OCI-LY7 (cell line): Measurements from ENCODE around the gene SPATA24. TPM values are rescaled to one million over a fixed set of nuclear protein-coding genes. Genes with fewer than 3 reads are reported as not detected.

Source experiments
- BruUV-seq: library from RNA; stranded (reverse); fragments of 400-500 nt; replicated peaks from 2 replicates; lab custom pipeline; 2021; lab: Mats Ljungman, UMichigan
- CTCF ChIA-PET: fragments of 300-600 bp; sonication (Branson Sonifier 250); formaldehyde crosslinking; loops from one replicate; lab custom pipeline; 2022; ENCODE audit warnings: antibody characterized with exemption; ENCODE audit not compliant: unreplicated experiment; lab: Charles Lee
- POLR2A ChIA-PET: fragments of 300-600 bp; sonication (Branson Sonifier 250); formaldehyde crosslinking; loops from one replicate; lab custom pipeline; 2022; ENCODE audit warnings: antibody characterized with exemption; lab: Charles Lee
- DNase-seq: peaks from one replicate; pipeline ENCODE4 v3.0.0-alpha.2; 2015; ENCODE audit warnings: low spot score
- H2AFZ ChIP-seq: fragments of 200-600 bp; sonication (generic), shearing (Covaris generic); 2 replicates; pipeline ENCODE4 v1.6.1; 2014; ENCODE audit warnings: mild to moderate bottlenecking, antibody characterized with exemption, low read length, moderate library complexity
- H3K27ac ChIP-seq: fragments of 200-600 bp; sonication (generic); 2 replicates; pipeline ENCODE4 v1.5.1; 2014; ENCODE audit warnings: mixed run types, low read depth, mild to moderate bottlenecking, moderate library complexity, low read length, inconsistent platforms; ENCODE audit not compliant: poor library complexity, severe bottlenecking
- H3K36me3 ChIP-seq: fragments of 200-600 bp; sonication (generic); 2 replicates; pipeline ENCODE4 v1.6.1; 2014; ENCODE audit warnings: mild to moderate bottlenecking, antibody characterized with exemption, low read length, moderate library complexity, mixed read lengths; ENCODE audit not compliant: insufficient read depth
- H3K4me1 ChIP-seq: fragments of 200-600 bp; sonication (generic); 2 replicates; pipeline ENCODE4 v1.5.1; 2014; ENCODE audit warnings: mild to moderate bottlenecking, low read length; ENCODE audit not compliant: insufficient read depth, poor library complexity, severe bottlenecking
- H3K4me2 ChIP-seq: fragments of 200-600 bp; sonication (generic); 2 replicates; pipeline ENCODE4 v1.6.1; 2014; ENCODE audit warnings: mild to moderate bottlenecking, low read length
- H3K4me3 ChIP-seq: fragments of 200-600 bp; sonication (generic); 2 replicates; pipeline ENCODE4 v1.5.1; 2014; ENCODE audit warnings: mild to moderate bottlenecking, low read depth, low read length; ENCODE audit not compliant: poor library complexity, severe bottlenecking
- H3K79me2 ChIP-seq: fragments of 200-600 bp; sonication (generic); 2 replicates; pipeline ENCODE4 v1.6.1; 2016; ENCODE audit warnings: low read depth, mild to moderate bottlenecking, low read length, moderate library complexity, mixed read lengths; ENCODE audit not compliant: insufficient read depth
- H3K9me2 ChIP-seq: fragments of 200-600 bp; sonication (generic); 2 replicates; pipeline ENCODE4 v1.6.1; 2016; ENCODE audit warnings: mild to moderate bottlenecking, low read length, mixed read lengths; ENCODE audit not compliant: insufficient read depth
- H3K9me3 ChIP-seq: fragments of 200-600 bp; sonication (generic); 2 replicates; pipeline ENCODE4 v1.6.1; 2014; ENCODE audit warnings: mild to moderate bottlenecking, mixed run types, low read length, mixed read lengths
- H4K20me1 ChIP-seq: fragments of 200-600 bp; sonication (generic); 2 replicates; pipeline ENCODE4 v1.6.1; 2014; ENCODE audit warnings: mild to moderate bottlenecking, antibody characterized with exemption, low read length, moderate library complexity, mixed read lengths; ENCODE audit not compliant: insufficient read depth
- EZH2phosphoT487 ChIP-seq: fragments of 200-600 bp; sonication (generic); IDR thresholded peaks from 2 replicates; pipeline ENCODE4 v1.6.1; 2018; ENCODE audit warnings: low read depth, borderline replicate concordance, mild to moderate bottlenecking, mixed run types, antibody characterized with exemption, low read length, moderate library complexity, mixed read lengths
- intact Hi-C: fragments of 100-400 bp; cut with micrococcal nuclease; formaldehyde crosslinking; loops from one replicate; pipeline ENCODE4 v1.10.0; 2022; ENCODE audit not compliant: unreplicated experiment
- total RNA-seq, 2 experiments: library from RNA; depleted of rRNA in 1 of 2; stranded (reverse); fragments of >200 nt in 1 of 2; shearing (Covaris generic) in 1 of 2; gene quantifications; 2 replicates each; pipeline ENCODE4 v1.2.3, GENCODE V29; 2014 to 2022
- TF ChIP-seq, protein P1 (sequence below): fragments of 200-600 bp; sonication (generic); conservative IDR thresholded peaks from 2 replicates; pipeline ENCODE4 v1.5.1; 2014; ENCODE audit warnings: mild to moderate bottlenecking, antibody characterized with exemption, low read length, moderate library complexity, mixed read lengths

The SPATA24 gene
- total RNA-seq, 2 experiments from 2014 or later: 9.4 to 12.0 TPM

DNA sequence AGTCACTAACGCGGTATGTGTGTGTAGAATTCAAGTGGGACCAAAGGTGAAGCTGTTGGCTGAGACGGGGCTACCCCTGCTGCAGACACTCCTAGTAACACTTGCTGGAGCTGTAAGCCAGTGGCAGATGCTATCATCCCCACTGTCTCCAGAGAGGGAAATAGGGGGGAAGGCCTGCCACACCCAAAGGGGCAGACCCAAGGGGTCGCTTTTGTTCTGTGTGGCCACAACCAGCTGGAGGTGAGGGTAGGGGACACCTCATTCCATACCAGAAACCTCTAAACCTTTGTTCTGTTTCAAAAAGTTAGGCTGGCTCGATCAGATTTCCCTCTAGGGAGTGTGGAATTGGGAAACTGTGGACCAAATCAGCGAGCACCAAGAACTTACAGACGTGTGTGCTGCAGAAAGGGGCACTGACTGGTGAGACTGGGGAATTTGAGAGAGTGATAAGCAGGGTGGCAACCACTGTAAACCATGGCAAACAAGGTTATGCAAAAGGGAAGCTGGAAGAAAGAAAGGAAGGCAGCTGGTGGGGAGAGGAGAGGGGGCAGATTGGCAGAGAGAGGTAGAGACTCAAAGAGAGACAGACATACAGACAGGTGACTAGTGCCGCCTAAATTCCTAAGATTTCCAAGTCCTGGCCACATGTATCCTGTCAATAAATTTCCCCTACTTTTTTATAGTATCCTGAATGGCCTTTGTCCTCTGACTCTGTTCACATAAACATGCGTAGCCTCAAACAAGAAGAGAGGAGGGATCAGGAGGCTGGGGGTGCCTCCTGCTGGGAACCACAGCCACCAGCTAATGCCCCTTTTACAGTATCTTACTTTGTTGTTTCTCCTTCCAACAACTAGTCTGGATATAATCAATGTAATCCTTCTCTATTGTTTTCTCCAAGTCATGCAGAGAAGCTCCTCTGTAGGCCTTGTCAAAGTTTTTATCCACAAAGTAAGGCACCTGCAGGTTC lies 15.6 kb upstream of the SPATA24 start:
- no peak overlapping the region for H3K4me3 ChIP-seq
- H3K27ac ChIP-seq: no peak overlapping the region
- H3K4me1 ChIP-seq: no peaks in the 10 kb centered on the region
- ChIA-PET POLR2A (interaction anchor here (0.6 to 1.8 kb wide), 2 partner anchors 8 to 39 kb away, joined by 3 to 5 read pairs; no protein-coding TSS in a partner anchor), CTCF (interaction anchor here (0.9 to 1.6 kb wide), 2 partner anchors 9 to 94 kb away, joined by 3 to 6 read pairs; no protein-coding TSS in a partner anchor)
- no peak overlapping the region for H3K4me2 ChIP-seq
- H2AFZ ChIP-seq: no peak overlapping the region
- TF ChIP-seq, protein P1, sequence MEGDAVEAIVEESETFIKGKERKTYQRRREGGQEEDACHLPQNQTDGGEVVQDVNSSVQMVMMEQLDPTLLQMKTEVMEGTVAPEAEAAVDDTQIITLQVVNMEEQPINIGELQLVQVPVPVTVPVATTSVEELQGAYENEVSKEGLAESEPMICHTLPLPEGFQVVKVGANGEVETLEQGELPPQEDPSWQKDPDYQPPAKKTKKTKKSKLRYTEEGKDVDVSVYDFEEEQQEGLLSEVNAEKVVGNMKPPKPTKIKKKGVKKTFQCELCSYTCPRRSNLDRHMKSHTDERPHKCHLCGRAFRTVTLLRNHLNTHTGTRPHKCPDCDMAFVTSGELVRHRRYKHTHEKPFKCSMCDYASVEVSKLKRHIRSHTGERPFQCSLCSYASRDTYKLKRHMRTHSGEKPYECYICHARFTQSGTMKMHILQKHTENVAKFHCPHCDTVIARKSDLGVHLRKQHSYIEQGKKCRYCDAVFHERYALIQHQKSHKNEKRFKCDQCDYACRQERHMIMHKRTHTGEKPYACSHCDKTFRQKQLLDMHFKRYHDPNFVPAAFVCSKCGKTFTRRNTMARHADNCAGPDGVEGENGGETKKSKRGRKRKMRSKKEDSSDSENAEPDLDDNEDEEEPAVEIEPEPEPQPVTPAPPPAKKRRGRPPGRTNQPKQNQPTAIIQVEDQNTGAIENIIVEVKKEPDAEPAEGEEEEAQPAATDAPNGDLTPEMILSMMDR: no peak
- TF ChIP-seq EZH2phosphoT487: no peak
- H3K9me3 ChIP-seq: no peaks in the 10 kb centered on the region
- no peaks in the 10 kb centered on the region for H3K9me2 ChIP-seq
- intact Hi-C loops: no loop called here
- no TSS peak for BruUV-seq
- no peak for DNase-seq
- no peaks in the 10 kb centered on the region for H4K20me1 ChIP-seq
- no peaks in the 10 kb centered on the region for H3K36me3 ChIP-seq
- no peaks in the 10 kb centered on the region for H3K79me2 ChIP-seq

DNA sequence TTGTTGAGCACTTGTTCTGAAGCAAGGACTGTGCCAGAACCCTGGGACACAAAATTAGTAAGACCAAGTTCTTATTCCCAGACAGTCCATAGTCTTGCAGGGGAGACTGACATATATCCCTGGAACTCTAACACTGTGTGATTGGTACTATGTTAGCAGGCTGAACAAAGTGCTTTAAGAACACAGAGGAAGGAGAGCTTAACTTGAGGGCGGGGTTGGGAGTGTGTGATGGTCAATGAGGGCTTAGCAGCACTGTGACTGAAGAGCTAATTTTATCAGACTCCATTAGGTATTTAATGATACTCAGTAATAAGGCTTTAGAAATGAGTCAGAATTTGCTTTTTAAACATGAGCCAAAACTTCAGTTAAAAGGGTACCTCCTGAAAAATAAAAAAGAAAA lies 14.9 kb upstream of the SPATA24 start:
- no TSS peak for BruUV-seq
- no peaks in the 10 kb centered on the region for H3K9me3 ChIP-seq
- no peaks in the 10 kb centered on the region for H3K36me3 ChIP-seq
- no peak overlapping the region for H3K4me2 ChIP-seq
- no peaks in the 10 kb centered on the region for H3K9me2 ChIP-seq
- no peaks in the 10 kb centered on the region for H3K4me1 ChIP-seq
- DNase-seq: no peak
- TF ChIP-seq, protein P1: no peak
- TF ChIP-seq EZH2phosphoT487: no peak
- no peak overlapping the region for H3K27ac ChIP-seq
- POLR2A ChIA-PET: interaction anchor here (1.8 kb wide), 1 partner anchor 9 kb away, joined by 5 read pairs; no protein-coding TSS in a partner anchor
- no peaks in the 10 kb centered on the region for H4K20me1 ChIP-seq
- intact Hi-C loops: no loop called here
- H3K4me3 ChIP-seq: no peak overlapping the region
- H2AFZ ChIP-seq: no peak overlapping the region
- H3K79me2 ChIP-seq: no peaks in the 10 kb centered on the region
- CTCF ChIA-PET: interaction anchor here (1.7 kb wide), 1 partner anchor 95 kb away, joined by 5 read pairs; no protein-coding TSS in a partner anchor
